SW 1271 (cell line): ENCODE measurements around the gene ANKMY1.

Source experiments
- DNase-seq, 2 experiments: peaks; one replicate each; lab custom pipeline; 2025; lab: John Stamatoyannopoulos, UW

Gene ANKMY1

DNA sequence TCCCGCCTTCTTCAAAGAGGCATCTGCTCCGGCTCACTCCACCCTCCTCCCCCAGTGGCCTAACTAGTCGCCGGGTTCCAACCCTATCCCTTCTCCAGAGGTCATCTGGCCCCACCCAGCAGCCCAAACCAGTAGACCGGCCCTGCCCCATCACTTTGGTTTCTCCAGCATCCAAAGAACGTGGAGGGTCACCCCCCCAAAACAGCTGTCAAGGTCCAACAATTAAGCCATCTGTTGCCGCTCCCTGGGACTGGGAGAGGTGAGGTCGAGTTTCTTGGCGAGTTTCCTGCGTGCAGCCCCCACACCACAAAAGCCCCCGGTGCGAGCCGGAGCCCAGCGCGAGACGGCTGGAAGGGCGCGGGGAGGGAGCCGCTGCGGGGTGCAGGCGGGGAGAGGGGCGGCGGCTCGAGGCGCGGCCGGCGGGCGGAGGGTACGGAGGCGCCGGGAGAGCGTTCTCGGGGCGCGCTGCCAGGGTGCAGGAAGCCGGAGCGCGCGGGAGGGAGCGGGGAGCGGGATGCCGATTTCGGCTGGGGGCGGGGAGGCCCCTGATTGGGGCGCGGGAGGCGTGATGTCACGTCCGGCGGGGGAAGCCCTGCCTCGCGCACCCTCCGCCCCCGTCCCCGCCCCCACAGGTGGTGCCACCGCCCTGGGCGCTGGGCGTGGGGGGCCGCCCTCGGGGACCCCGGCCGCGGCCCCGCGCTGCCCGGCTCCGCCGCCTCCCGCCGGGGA lies 122.9 kb downstream of the ANKMY1 start:
- peak; percentile 66 to 67 for DNase-seq

DNA sequence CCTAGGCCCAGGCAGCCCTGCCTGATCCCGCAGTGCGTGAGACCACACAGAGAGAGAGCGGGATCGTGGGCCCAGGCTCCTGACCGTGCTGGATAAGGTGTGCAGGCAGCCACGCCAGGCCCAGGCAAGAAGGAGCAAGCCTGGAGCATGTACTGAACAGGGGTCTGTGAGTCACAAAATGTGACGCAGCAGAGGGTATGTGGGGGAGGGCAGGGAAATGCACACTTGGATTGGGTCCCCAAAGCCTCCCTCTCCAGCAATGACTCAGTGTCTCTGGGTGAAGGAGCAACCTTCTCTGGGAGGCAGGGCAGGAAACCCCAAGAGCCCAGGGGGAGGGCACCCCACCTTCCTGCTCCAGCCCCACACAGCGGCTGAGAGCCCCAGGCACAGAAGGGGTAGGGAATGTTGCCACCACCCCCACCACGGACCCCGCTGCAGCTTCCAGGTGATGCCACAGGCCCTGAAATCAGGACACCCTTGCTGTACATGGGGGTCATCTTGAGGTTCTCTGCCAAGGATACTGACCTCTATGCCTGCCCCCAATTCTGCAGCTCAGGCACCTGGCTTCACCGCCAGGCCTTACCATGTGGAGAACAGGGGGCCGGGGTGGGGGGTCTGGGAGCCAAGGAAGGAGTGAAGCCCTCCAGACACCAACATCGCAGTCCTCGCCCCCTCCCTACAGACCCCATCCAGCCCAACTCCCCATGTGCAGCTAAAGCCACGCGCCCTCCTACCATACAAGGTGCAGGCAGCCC lies 123.6 kb downstream of the ANKMY1 start:
- DNase-seq = no peak

DNA sequence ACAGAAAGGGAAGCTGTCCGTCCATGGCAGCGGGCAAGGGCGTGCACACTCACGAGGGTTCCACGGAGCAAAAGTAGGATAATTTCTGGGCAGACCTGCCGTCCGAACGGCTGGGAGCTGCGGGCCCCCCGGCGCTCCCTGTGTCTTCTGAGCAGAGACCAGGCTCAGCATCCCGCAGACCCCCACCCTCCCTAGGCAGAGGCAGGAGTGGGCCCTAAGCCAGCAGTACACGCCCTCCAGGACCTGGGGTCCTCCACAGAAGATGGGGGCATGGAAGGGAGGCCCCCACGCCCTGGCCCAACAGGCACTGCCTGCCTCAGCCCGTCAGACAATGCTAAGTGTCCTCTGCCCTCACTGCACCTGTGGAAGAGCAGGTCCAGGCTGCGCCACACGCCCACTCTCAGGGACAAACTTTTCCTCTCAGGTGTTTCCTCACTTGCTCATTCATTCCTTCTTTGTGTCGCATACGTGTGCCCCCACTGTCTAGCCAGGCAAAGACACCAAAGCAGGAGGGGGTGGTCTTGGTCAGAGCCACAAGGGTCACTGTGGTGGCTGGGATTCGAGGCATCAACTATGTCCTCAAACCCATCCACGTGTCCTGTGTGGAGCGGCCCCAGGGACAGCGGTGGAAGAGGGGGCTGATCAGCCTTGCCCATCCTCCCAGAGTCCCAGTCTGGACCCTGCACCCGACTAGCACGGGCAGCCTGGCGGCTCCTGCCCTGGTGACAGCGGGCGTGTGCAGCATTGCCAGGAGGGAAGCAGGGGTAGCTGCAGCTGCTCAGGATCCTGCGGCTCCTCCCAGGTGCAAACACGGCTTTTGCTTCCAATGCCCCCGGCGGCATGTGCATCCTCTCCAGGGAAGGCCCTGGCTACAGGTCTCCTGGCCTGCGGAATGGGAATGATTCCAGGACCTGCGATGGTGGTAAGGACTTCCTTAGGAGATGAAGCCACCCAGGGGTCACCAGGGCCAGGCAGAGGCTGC lies 124.7 kb downstream of the ANKMY1 start:
- no peak for DNase-seq

DNA sequence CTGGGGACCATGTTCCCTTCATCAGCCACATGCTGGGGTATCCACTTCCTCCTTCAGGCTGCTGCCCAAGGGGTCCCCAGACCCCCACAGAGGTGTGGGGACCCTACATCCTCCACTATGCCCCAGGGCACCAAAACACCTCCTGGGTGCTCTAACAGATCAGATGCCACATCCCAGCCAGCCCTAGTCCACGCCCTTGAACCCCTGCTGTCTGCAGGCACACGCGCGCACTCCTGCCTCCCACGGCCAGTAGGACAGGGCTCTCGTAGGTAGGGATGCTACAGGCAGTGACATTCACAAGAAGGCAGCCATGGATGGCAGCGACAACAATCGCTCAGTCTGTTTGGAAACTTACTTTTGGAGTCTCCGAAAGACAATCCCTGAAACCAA lies 125.4 kb downstream of the ANKMY1 start:
- no peak for DNase-seq

DNA sequence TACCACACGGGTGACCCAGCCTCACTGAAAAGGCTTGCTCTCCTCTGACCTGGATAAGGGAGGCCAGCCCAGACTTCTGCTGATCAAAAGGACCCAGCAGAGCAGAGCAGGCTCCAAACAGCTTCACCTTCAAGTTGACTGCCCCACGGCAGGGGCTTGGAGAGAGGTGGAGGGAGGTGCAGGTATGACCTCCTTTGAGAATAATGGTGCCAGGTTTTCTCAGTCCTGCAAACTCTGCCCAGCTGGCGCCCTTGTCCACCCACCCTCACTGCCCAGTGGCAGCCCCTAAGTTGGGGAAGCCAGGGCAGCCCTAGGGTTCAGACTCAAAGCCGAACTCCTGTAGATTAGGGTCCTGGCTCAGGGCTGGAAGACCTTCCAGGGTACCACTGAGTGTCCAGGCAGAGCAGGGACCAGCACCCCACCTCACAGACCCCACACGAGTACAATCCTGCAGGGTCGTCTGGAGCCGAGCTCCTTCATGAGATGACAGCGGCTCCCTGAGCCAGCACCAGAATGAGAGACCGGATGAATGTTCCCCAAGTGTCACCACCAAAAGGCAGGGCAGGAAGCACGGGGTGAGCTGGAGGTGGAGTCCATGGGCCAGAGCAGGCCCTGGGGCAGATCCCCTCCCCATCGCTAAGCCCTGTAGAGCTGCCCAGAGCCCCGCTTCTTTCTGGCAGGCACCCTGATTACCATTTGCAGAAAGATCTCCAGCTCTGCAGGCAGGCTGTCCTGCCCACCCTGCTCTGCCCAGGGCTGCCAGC lies 125.9 kb downstream of the ANKMY1 start:
- DNase-seq = no peak

DNA sequence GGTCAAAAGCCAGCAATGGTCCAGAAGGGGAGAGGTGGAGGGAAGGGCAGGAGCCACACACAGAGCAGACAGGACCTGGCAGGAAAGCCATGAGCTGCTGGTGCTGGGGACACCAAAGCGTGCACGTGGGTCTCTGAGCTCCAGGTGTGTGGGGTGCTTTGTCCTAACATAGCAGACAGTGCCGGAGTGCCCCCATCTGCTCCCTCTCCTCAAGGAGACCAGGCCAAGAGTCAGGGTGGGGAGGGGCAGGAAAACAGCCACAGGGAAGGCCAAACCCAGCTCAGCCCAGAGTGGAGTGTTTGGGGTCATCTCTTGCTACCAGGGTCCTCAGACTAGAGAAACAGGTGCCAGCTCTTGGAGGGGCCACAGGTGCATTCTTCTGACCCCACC lies 126.5 kb downstream of the ANKMY1 start:
- no peak for DNase-seq

DNA sequence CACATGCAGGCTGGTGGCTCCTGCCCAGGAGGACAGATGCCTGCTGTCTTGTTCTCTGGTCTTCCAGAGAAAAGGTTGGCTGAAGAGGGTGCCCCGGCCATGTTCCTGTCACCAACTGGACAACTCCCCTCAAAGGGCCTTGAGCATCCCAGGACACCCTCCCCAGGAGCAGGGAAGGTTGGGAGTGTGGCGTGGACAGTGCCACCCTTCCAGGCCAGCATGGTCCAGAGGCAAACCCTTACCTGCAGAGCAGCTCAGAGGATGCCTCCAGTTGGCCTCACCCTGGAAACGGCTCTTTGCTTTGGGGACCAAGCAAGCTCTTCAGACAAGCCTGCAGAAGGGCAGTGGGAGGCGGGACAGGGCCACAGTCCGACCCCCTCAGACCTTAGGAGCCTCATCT lies 127.2 kb downstream of the ANKMY1 start:
- DNase-seq = no peak

DNA sequence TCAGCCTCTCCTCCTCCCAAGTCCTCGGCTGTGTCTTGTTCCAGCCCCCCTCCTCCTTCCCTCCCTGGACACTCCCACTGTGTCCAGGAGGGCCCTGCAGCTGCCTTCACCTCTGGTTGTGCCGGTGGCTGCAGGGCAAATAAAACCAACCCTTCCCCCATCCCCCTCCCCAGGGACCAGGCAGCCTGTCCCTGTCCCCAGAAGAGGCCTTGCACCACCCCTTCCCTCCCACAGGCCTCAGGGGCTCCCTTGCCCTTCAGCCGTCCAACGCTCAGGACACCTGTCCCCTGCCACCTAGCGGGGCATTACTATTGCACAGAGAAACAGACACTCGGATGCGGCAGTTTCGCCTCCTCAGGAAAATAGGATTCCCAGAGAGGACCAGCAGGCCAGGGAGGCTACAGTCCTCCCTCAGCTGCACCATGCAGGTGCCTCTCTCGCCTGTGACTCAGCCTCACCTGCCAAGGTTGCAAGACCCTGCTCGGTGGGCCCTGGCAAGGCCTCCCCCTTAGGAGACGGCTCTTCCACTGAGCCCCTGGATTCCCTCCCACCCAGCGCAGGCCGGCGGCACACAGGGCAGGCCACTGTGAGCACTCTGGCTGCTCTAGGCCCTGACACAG lies 127.8 kb downstream of the ANKMY1 start:
- no peak for DNase-seq
